ENCODE measurements around the gene PPM1L. TPM values are rescaled to one million over a fixed set of nuclear protein-coding genes. Genes with fewer than 3 reads are reported as not detected.

Gene PPM1L
- total and polyA plus RNA-seq, 2 of the 13 experiments (the other 11 are each of a cell fraction or from before 2014, with no cell fraction given) = 0.22 to 1.4 TPM

GRCh38 chr3:161070252-161070930 lies 314.4 kb downstream of the PPM1L start:
- no peak for DNase-seq (ENCODE audit: low spot score)
- intact Hi-C loops (cut with micrococcal nuclease; ENCODE audit: unreplicated experiment) (no loop called here), in situ Hi-C loops (cut with HindIII; ENCODE audit: extremely low pct_ligation_motif_present, low pct_unique_long_range_greater_than_20kb) (no loop called here)
- H3K9me3 ChIP-seq (ENCODE audit: low read length) = no peaks in the 10 kb centered on the region
- H3K36me3 ChIP-seq (replicated peaks in 1 of 2; ENCODE audit: control insufficient read depth in 1 of 2, insufficient read depth in 2 of 2, low read length in 2 of 2) = no peaks in the 10 kb centered on the region
- H3K4me1 ChIP-seq (ENCODE audit: insufficient read depth, low read length) = no peaks in the 10 kb centered on the region
- no peaks in the 10 kb centered on the region for H4K20me1 ChIP-seq (ENCODE audit: insufficient read depth, low read length)
- CTCF ChIA-PET (ENCODE audit: low intra/inter-chr PET ratio, low total read pairs) = no interaction called here
- H2AFZ ChIP-seq (ENCODE audit: low read length) = no peak overlapping the region
- H3K4me2 ChIP-seq (ENCODE audit: low read depth, low read length) = no peak overlapping the region
- 58% methylated on average over 9 of the region's 9 CpGs for WGBS (ENCODE audit: low lambda C conversion rate)
- no peak for FAIRE-seq
- no peaks in the 10 kb centered on the region for H3K79me2 ChIP-seq (ENCODE audit: insufficient read depth, low read length)
- H3K9ac ChIP-seq (ENCODE audit: insufficient read depth, low read depth, low read length) = no peak overlapping the region
- no peak overlapping the region for H3K4me3 ChIP-seq (replicated peaks in 1 of 3; ENCODE audit: insufficient read depth in 1 of 3, low read depth in 2 of 3, low read length in 3 of 3)
- POLR2A ChIA-PET = no interaction called here
- ATAC-seq = no peak
- H3K27me3 ChIP-seq (ENCODE audit: control insufficient read depth in 1 of 2, insufficient read depth in 2 of 2, low read length in 2 of 2) = no peaks in the 10 kb centered on the region
- H3K27ac ChIP-seq (ENCODE audit: extremely low read length, insufficient read depth, low read length) = no peak overlapping the region
- BruUV-seq (replicated peaks) = no TSS peak
- TF ChIP-seq, protein P1, sequence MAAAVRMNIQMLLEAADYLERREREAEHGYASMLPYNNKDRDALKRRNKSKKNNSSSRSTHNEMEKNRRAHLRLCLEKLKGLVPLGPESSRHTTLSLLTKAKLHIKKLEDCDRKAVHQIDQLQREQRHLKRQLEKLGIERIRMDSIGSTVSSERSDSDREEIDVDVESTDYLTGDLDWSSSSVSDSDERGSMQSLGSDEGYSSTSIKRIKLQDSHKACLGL (CRISPR knock-in tag; IDR thresholded peaks at IDR 0.05) = no peak
- TF ChIP-seq DBP (CRISPR knock-in tag; IDR thresholded peaks at IDR 0.05; ENCODE audit: not compliant biosample characterization) (no peak), ZNF430 (CRISPR knock-in tag; IDR thresholded peaks at IDR 0.05) (no peak), CBX2 (IDR thresholded peaks at IDR 0.05; ENCODE audit: low read depth, low read length) (no peak), CBX2 (CRISPR knock-in tag; IDR thresholded peaks at IDR 0.05; ENCODE audit: low read depth) (no peak), ZFX (CRISPR knock-in tag; IDR thresholded peaks at IDR 0.05; ENCODE audit: low read depth) (no peak), PRMT3 (CRISPR knock-in tag; IDR thresholded peaks at IDR 0.05; ENCODE audit: borderline replicate concordance, low read depth) (no peak), ZBTB49 (CRISPR knock-in tag; IDR thresholded peaks at IDR 0.05; ENCODE audit: borderline replicate concordance) (no peak), SOX13 (IDR thresholded peaks at IDR 0.05) (no peak), SOX13 (CRISPR knock-in tag; conservative IDR thresholded peaks at IDR 0.05 in 1 of 2, IDR thresholded peaks at IDR 0.05 in 1 of 2) (no peak), KMT2B (CRISPR knock-in tag; IDR thresholded peaks at IDR 0.05) (no peak), JARID2 (CRISPR knock-in tag; IDR thresholded peaks at IDR 0.05; ENCODE audit: insufficient replicate concordance) (no peak), ZNF646 (CRISPR knock-in tag; IDR thresholded peaks at IDR 0.05) (no peak)

Measured in HepG2 (cell line).